ENCODE results near the gene RSPH1.

RSPH1 gene

GRCh38 chr21:42512346-42513034 is 16.5 kb upstream of the RSPH1 start:
- DNase-seq, result no peak

GRCh38 chr21:42509244-42509643 is 13.2 kb upstream of the RSPH1 start:
- no peak for DNase-seq

GRCh38 chr21:42508371-42508770 is 12.3 kb upstream of the RSPH1 start:
- no peak for DNase-seq

- no peak for DNase-seq
These were observed 11.4 kb upstream of the RSPH1 start for GRCh38 chr21:42507418-42507817.

- no peak for DNase-seq
These were observed 9.2 kb upstream of the RSPH1 start for GRCh38 chr21:42505090-42505726.

GRCh38 chr21:42503711-42504110 is 7.7 kb upstream of the RSPH1 start:
- DNase-seq, result no peak

GRCh38 chr21:42500736-42501135 is 4.7 kb upstream of the RSPH1 start:
- DNase-seq, result no peak

- DNase-seq, result no peak
These were observed 4.2 kb upstream of the RSPH1 start for GRCh38 chr21:42500225-42500624.

GRCh38 chr21:42499444-42500112 is 3.6 kb upstream of the RSPH1 start:
- no peak for DNase-seq

- no peak for DNase-seq
These were observed 2.0 kb upstream of the RSPH1 start for GRCh38 chr21:42498012-42498411.

- no peak for DNase-seq
These were observed 797 bp upstream of the RSPH1 start for GRCh38 chr21:42496839-42497202.

GRCh38 chr21:42495765-42496119 is 282 bp downstream of the RSPH1 start:
- no peak for DNase-seq

- DNase-seq, result no peak
These were observed 997 bp downstream of the RSPH1 start for GRCh38 chr21:42495027-42495426.

GRCh38 chr21:42493109-42494060 is 2.6 kb downstream of the RSPH1 start:
- no peak for DNase-seq

GRCh38 chr21:42492201-42492600 is 3.8 kb downstream of the RSPH1 start:
- no peak for DNase-seq

- DNase-seq, result no peak
These were observed 4.7 kb downstream of the RSPH1 start for GRCh38 chr21:42491328-42491727.

GRCh38 chr21:42490720-42491119 is 5.3 kb downstream of the RSPH1 start:
- no peak for DNase-seq

- DNase-seq, result no peak
These were observed 6.0 kb downstream of the RSPH1 start for GRCh38 chr21:42489991-42490390.

GRCh38 chr21:42489006-42489563 is 6.9 kb downstream of the RSPH1 start:
- no peak for DNase-seq

GRCh38 chr21:42486531-42486930 is 9.5 kb downstream of the RSPH1 start:
- no peak for DNase-seq

GRCh38 chr21:42486072-42486471 is 10.0 kb downstream of the RSPH1 start:
- DNase-seq, result no peak

GRCh38 chr21:42484966-42485365 is 11.1 kb downstream of the RSPH1 start:
- no peak for DNase-seq

- no peak for DNase-seq
These were observed 14.9 kb downstream of the RSPH1 start for GRCh38 chr21:42481169-42481568.

Data from SHP77 treated with DMSO at 0.1 percent for 48 hours (cell line).